Left renal pelvis (tissue), 4 donors: ENCODE results near the gene MRI1. TPM values are rescaled to one million over a fixed set of nuclear protein-coding genes. Genes with fewer than 3 reads are reported as not detected.

Experiments
- DNase-seq, 4 donors: peaks; one replicate each; pipeline ENCODE4 v3.0.0-alpha.2; 2013; ENCODE audit warnings: low read depth in 4 of 4, low spot score in 3 of 4
- polyA plus RNA-seq, 4 donors: library from polyadenylated mRNA; unstranded; fragments of 120-200 nt; gene quantifications; one replicate each; pipeline ENCODE4 v1.2.1, GENCODE V29; 2013; ENCODE audit not compliant: insufficient read length in 4 of 4

The MRI1 gene
- polyA plus RNA-seq, 4 donors = 15.5 to 42.7 (median 20.4) TPM

GRCh38 chr19:13817615-13818371 is 53.5 kb downstream of the MRI1 start:
- DNase-seq = no peak

GRCh38 chr19:13819238-13819637 is 54.9 kb downstream of the MRI1 start:
- DNase-seq = no peak

GRCh38 chr19:13821292-13821691 is 57.0 kb downstream of the MRI1 start:
- no peak for DNase-seq

- no peak for DNase-seq
These were observed 58.9 kb downstream of the MRI1 start for GRCh38 chr19:13823256-13823655.

Other genes with a start within 250 kb of the MRI1 start
- 100 to 1,000 TPM in 2 of 4 donors, 10 to 100 TPM in 2; 82.6 to 127 (median 107) TPM for gene C19orf53, start 9.9 kb downstream of the MRI1 start, polyA plus RNA-seq
- gene ZSWIM4, start 30.9 kb downstream of the MRI1 start, polyA plus RNA-seq = 10 to 100 TPM in 1 of 4 donors, 1 to 10 TPM in 3; 3.7 to 11.7 (median 6.8) TPM
- 1 to 10 TPM in 3 of 4 donors, under 1 TPM in 1; 0.79 to 2.6 (median 1.6) TPM for gene NANOS3, start 112.6 kb downstream of the MRI1 start, polyA plus RNA-seq
- 1 to 10 TPM; 4.8 to 8.9 (median 6.0) TPM for gene BRME1, start 141.6 kb downstream of the MRI1 start, polyA plus RNA-seq
- 10 to 100 TPM; 19.4 to 45.8 (median 23.0) TPM for gene CC2D1A, start 141.7 kb downstream of the MRI1 start, polyA plus RNA-seq
- 1 to 10 TPM in 3 of 4 donors, under 1 TPM in 1; 0.86 to 1.7 (median 1.4) TPM for gene PODNL1, start 173.9 kb downstream of the MRI1 start, polyA plus RNA-seq
- 10 to 100 TPM; 26.1 to 46.7 (median 28.2) TPM for gene DCAF15, start 188.0 kb downstream of the MRI1 start, polyA plus RNA-seq
- gene RFX1, start 241.8 kb downstream of the MRI1 start, polyA plus RNA-seq = 10 to 100 TPM in 2 of 4 donors, 1 to 10 TPM in 2; 9.3 to 19.2 (median 10.2) TPM